Mucosa of stomach (tissue), 1 donor: ENCODE measurements around the gene COP1.

ENCODE experiments used
- H3K27me3 ChIP-seq: one replicate; pipeline ENCODE4 v1.7.0; 2013; ENCODE audit warnings: mild to moderate bottlenecking, low read length; ENCODE audit not compliant: control insufficient read depth, insufficient read depth
- H3K36me3 ChIP-seq: one replicate; pipeline ENCODE4 v1.7.0; 2013; ENCODE audit warnings: low read length; ENCODE audit not compliant: control insufficient read depth, insufficient read depth
- H3K4me1 ChIP-seq: one replicate; pipeline ENCODE4 v1.7.0; 2013; ENCODE audit warnings: mild to moderate bottlenecking, low read length; ENCODE audit not compliant: control insufficient read depth, insufficient read depth
- H3K4me3 ChIP-seq: one replicate; pipeline ENCODE4 v1.7.0; 2013; ENCODE audit warnings: low read length
- H3K9ac ChIP-seq: one replicate; pipeline ENCODE4 v1.7.0; 2013; ENCODE audit warnings: mild to moderate bottlenecking, low read length, moderate library complexity
- H3K9me3 ChIP-seq: one replicate; pipeline ENCODE4 v1.7.0; 2013; ENCODE audit warnings: mild to moderate bottlenecking, low read length, moderate library complexity; ENCODE audit not compliant: control insufficient read depth
- donor health status: Pancreatic carcinoma.

COP1 gene

DNA sequence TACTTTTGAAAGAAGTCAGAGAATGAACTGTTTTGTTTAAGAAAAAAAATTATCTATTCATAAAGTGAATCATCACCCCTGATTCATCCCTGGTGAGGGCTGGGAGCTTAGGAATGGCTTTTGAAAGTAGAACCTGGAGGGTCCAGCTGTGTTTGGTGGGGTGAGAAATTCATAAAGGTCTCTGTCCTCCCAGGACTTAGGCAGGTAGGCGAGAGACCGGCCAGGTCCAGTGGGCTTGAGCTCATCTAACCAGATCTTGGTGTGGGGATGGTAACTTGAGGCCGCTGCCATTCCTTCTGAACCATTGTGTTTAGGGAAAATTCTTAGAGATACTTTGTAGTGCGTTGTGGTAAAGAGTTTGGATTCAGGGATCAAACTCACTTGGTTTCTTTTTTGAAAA lies 306.9 kb downstream of the COP1 start:
- H3K9me3 ChIP-seq, result no peaks in the 10 kb centered on the region
- no peak overlapping the region for H3K9ac ChIP-seq
- H3K4me3 ChIP-seq, result no peak overlapping the region
- no peaks in the 10 kb centered on the region for H3K27me3 ChIP-seq
- H3K4me1 ChIP-seq, result no peaks in the 10 kb centered on the region
- H3K36me3 ChIP-seq, result no peaks in the 10 kb centered on the region

DNA sequence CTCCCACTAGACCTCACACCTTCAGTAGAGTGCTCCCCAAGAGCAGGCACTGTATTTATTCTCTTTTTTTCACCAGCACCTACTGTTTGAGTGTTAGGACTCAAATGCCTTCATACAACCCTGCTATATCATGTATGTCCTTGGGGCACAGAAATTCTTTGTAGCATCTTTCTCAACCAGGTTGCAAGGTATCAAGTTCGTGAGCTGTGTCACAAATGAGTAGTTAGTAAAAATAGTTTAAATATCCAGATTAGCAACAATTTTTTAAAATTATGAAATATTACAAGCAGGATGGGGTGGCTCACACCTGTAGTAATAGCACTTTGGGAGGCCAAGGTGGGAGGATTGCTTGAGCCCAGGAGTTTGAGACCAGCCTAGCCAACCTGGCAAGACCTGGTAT lies 311.1 kb downstream of the COP1 start:
- Histone ChIP-seq H3K4me3 (no peak overlapping the region), H3K27me3 (no peaks in the 10 kb centered on the region), H3K36me3 (no peaks in the 10 kb centered on the region), H3K9me3 (no peaks in the 10 kb centered on the region), H3K9ac (no peak overlapping the region), H3K4me1 (no peaks in the 10 kb centered on the region)
